OCI-LY7 (cell line): ENCODE measurements around the gene CAMKV. TPM values are rescaled to one million over a fixed set of nuclear protein-coding genes. Genes with fewer than 3 reads are reported as not detected.

Experiments
- BruUV-seq: library from RNA; stranded (reverse); fragments of 400-500 nt; replicated peaks from 2 replicates; lab custom pipeline; 2021; lab: Mats Ljungman, UMichigan
- CTCF ChIA-PET: fragments of 300-600 bp; sonication (Branson Sonifier 250); formaldehyde crosslinking; loops from one replicate; lab custom pipeline; 2022; ENCODE audit warnings: antibody characterized with exemption; ENCODE audit not compliant: unreplicated experiment; lab: Charles Lee
- POLR2A ChIA-PET: fragments of 300-600 bp; sonication (Branson Sonifier 250); formaldehyde crosslinking; loops from one replicate; lab custom pipeline; 2022; ENCODE audit warnings: antibody characterized with exemption; lab: Charles Lee
- DNase-seq: peaks from one replicate; pipeline ENCODE4 v3.0.0-alpha.2; 2015; ENCODE audit warnings: low spot score
- H2AFZ ChIP-seq: fragments of 200-600 bp; sonication (generic), shearing (Covaris generic); 2 replicates; pipeline ENCODE4 v1.6.1; 2014; ENCODE audit warnings: mild to moderate bottlenecking, antibody characterized with exemption, low read length, moderate library complexity
- H3K27ac ChIP-seq: fragments of 200-600 bp; sonication (generic); 2 replicates; pipeline ENCODE4 v1.5.1; 2014; ENCODE audit warnings: mixed run types, low read depth, mild to moderate bottlenecking, moderate library complexity, low read length, inconsistent platforms; ENCODE audit not compliant: poor library complexity, severe bottlenecking
- H3K36me3 ChIP-seq: fragments of 200-600 bp; sonication (generic); 2 replicates; pipeline ENCODE4 v1.6.1; 2014; ENCODE audit warnings: mild to moderate bottlenecking, antibody characterized with exemption, low read length, moderate library complexity, mixed read lengths; ENCODE audit not compliant: insufficient read depth
- H3K4me1 ChIP-seq: fragments of 200-600 bp; sonication (generic); 2 replicates; pipeline ENCODE4 v1.5.1; 2014; ENCODE audit warnings: mild to moderate bottlenecking, low read length; ENCODE audit not compliant: insufficient read depth, poor library complexity, severe bottlenecking
- H3K4me2 ChIP-seq: fragments of 200-600 bp; sonication (generic); 2 replicates; pipeline ENCODE4 v1.6.1; 2014; ENCODE audit warnings: mild to moderate bottlenecking, low read length
- H3K4me3 ChIP-seq: fragments of 200-600 bp; sonication (generic); 2 replicates; pipeline ENCODE4 v1.5.1; 2014; ENCODE audit warnings: mild to moderate bottlenecking, low read depth, low read length; ENCODE audit not compliant: poor library complexity, severe bottlenecking
- H3K79me2 ChIP-seq: fragments of 200-600 bp; sonication (generic); 2 replicates; pipeline ENCODE4 v1.6.1; 2016; ENCODE audit warnings: low read depth, mild to moderate bottlenecking, low read length, moderate library complexity, mixed read lengths; ENCODE audit not compliant: insufficient read depth
- H3K9me2 ChIP-seq: fragments of 200-600 bp; sonication (generic); 2 replicates; pipeline ENCODE4 v1.6.1; 2016; ENCODE audit warnings: mild to moderate bottlenecking, low read length, mixed read lengths; ENCODE audit not compliant: insufficient read depth
- H3K9me3 ChIP-seq: fragments of 200-600 bp; sonication (generic); 2 replicates; pipeline ENCODE4 v1.6.1; 2014; ENCODE audit warnings: mild to moderate bottlenecking, mixed run types, low read length, mixed read lengths
- H4K20me1 ChIP-seq: fragments of 200-600 bp; sonication (generic); 2 replicates; pipeline ENCODE4 v1.6.1; 2014; ENCODE audit warnings: mild to moderate bottlenecking, antibody characterized with exemption, low read length, moderate library complexity, mixed read lengths; ENCODE audit not compliant: insufficient read depth
- CTCF ChIP-seq: fragments of 200-600 bp; sonication (generic); conservative IDR thresholded peaks from 2 replicates; pipeline ENCODE4 v1.5.1; 2014; ENCODE audit warnings: mild to moderate bottlenecking, antibody characterized with exemption, low read length, moderate library complexity, mixed read lengths
- EZH2phosphoT487 ChIP-seq: fragments of 200-600 bp; sonication (generic); IDR thresholded peaks from 2 replicates; pipeline ENCODE4 v1.6.1; 2018; ENCODE audit warnings: low read depth, borderline replicate concordance, mild to moderate bottlenecking, mixed run types, antibody characterized with exemption, low read length, moderate library complexity, mixed read lengths
- intact Hi-C: fragments of 100-400 bp; cut with micrococcal nuclease; formaldehyde crosslinking; loops from one replicate; pipeline ENCODE4 v1.10.0; 2022; ENCODE audit not compliant: unreplicated experiment
- total RNA-seq, 2 experiments: library from RNA; depleted of rRNA in 1 of 2; stranded (reverse); fragments of >200 nt in 1 of 2; shearing (Covaris generic) in 1 of 2; gene quantifications; 2 replicates each; pipeline ENCODE4 v1.2.3, GENCODE V29; 2014 to 2022

The CAMKV gene
- total RNA-seq, 2 experiments from 2014 or later: 0.63 TPM; not detected in 1

- H3K79me2 ChIP-seq: no peaks in the 10 kb centered on the region
- DNase-seq: no peak
- no peaks in the 10 kb centered on the region for H4K20me1 ChIP-seq
- H3K36me3 ChIP-seq: no peaks in the 10 kb centered on the region
- no peaks in the 10 kb centered on the region for H3K9me2 ChIP-seq
- ChIA-PET POLR2A (no interaction called here), CTCF (no interaction called here)
- intact Hi-C loops: no loop called here
- H2AFZ ChIP-seq: no peak overlapping the region
- no peak overlapping the region for H3K4me2 ChIP-seq
- H3K4me1 ChIP-seq: no peaks in the 10 kb centered on the region
- no peak overlapping the region for H3K27ac ChIP-seq
- H3K9me3 ChIP-seq: no peaks in the 10 kb centered on the region
- TF ChIP-seq CTCF: no peak
- no peak for TF ChIP-seq EZH2phosphoT487
- H3K4me3 ChIP-seq: no peak overlapping the region
- BruUV-seq: no TSS peak
Measured at GRCh38 chr3:49886922-49887265, 17.2 kb upstream of the CAMKV start.

GRCh38 chr3:49883998-49884397, 14.3 kb upstream of the CAMKV start:
- Histone ChIP-seq H3K4me1 (peaks cover 11% of the 10 kb centered on the region), H3K9me3 (no peaks in the 10 kb centered on the region), H3K27ac (no peak overlapping the region), H3K36me3 (no peaks in the 10 kb centered on the region), H3K4me2 (no peak overlapping the region), H3K79me2 (no peaks in the 10 kb centered on the region), H3K4me3 (no peak overlapping the region), H3K9me2 (no peaks in the 10 kb centered on the region), H4K20me1 (no peaks in the 10 kb centered on the region), H2AFZ (no peak overlapping the region)
- intact Hi-C loops: no loop called here
- POLR2A ChIA-PET: no interaction called here
- DNase-seq: no peak
- BruUV-seq: no TSS peak
- CTCF ChIA-PET: no interaction called here
- no peak for TF ChIP-seq EZH2phosphoT487
- no peak for TF ChIP-seq CTCF

DNA sequence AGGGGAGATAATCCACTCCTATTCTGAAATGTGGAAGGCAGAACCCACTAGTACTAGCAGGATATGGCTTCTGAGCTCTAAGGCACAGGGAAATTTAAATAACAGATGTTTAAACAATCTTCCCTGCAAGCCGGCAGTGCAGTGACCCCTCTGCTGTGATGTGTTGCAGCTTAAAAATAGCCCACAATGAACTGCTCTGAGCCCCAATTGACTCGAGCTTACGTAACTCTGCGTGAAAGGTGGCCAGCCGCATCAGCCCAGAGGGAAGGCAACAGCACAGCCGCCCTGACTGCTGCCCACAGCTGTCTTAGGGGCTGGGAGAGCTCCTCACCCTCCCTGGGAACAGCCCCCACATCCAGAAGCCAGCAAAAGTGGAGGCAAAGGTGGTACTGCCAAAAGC, 12.5 kb upstream of the CAMKV start:
- Histone ChIP-seq H3K4me1 (peaks cover 11% of the 10 kb centered on the region), H3K36me3 (no peaks in the 10 kb centered on the region), H4K20me1 (no peaks in the 10 kb centered on the region), H3K9me3 (no peaks in the 10 kb centered on the region), H3K79me2 (no peaks in the 10 kb centered on the region), H3K27ac (no peak overlapping the region), H3K4me3 (no peak overlapping the region), H2AFZ (no peak overlapping the region), H3K4me2 (no peak overlapping the region), H3K9me2 (no peaks in the 10 kb centered on the region)
- BruUV-seq: no TSS peak
- POLR2A ChIA-PET: interaction anchor here (0.7 to 0.9 kb wide), 2 partner anchors 11 to 389 kb away, joined by 3 read pairs; no protein-coding TSS in a partner anchor
- no peak for DNase-seq
- TF ChIP-seq EZH2phosphoT487 (no peak), CTCF (no peak)
- CTCF ChIA-PET: no interaction called here
- intact Hi-C loops: no loop called here
